Hypothalamus (tissue), 51 donors: ENCODE measurements around the gene NEU4.
"Not testable (repeated sequence)": the region's sequence is repeated elsewhere in the genome, so short reads cannot be mapped to it uniquely, and the experiment has no call there.

ENCODE experiments used
- DNase-seq, 51 donors: peaks; one replicate each; lab custom pipeline; 2025; lab: John Stamatoyannopoulos, UW

Gene NEU4

DNA sequence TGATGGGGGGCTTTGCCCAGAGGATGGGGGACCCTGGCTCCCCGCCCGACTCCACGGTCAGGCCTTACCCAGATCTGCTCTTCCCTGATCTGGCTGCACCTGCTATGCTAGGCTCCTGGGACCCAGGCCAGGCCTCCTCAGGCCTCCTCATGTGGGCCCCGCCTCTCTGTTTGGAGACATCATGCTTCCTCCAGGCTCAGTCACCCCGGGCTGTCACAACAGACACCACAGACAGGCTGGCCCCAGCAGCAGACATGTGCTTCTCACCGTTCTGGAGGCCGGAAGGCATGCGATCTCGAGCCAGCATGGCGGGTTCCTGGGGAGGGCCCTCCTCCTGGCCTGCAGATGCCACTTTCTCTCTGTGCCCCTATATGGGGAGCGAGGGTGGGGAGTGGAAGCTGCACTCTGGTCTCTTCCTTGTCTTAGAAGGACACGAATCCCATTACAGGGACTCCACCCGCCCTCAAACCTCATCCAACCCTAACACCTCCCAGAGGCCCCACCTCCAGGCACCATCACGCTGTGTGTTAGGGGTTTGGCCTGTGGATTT, 10.8 kb upstream of the NEU4 start:
- no peak for DNase-seq

DNA sequence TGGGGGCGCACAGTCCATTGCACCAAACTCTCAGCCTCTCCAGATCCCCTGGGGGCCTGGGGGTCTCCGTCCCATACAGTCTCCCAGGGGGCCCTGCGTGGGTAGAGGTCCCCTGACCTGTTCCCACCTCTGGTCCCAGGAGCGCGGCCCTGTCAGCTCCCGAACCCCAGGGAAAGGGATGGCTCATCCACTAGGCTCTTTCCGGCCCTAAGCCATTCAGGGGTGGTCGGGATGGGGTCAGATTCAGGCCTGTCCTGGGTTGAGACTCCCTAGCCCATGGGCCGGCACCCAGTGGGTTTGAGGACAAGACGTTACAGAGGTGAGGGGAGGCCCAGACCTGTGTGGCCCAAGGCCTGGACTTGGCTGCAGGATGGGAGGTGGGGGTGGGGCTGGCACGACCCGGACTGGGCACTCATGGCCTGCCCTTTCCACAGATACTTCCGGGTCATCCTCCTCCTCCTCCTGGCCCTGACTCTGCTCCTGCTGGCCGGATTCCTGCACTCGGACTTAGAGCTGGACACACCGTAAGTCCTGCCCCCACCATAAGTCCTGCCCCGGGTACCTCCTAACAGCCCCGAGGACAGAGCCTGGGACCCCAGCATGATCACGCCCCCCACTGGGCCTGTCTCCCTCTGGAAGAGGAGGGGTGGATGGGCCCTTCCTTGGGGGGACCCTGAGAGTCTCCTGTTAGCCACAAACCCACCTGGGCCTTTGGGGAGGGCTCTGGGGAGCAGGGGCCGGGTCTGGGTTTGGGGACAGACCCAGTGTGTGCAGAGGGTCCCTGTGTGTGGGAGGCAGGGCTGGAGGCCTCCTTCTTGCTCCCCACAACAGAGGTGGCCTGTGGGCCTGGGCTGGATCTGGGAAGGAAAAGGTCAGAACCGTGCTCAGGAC, 10.1 kb upstream of the NEU4 start:
- DNase-seq, result no peak

DNA sequence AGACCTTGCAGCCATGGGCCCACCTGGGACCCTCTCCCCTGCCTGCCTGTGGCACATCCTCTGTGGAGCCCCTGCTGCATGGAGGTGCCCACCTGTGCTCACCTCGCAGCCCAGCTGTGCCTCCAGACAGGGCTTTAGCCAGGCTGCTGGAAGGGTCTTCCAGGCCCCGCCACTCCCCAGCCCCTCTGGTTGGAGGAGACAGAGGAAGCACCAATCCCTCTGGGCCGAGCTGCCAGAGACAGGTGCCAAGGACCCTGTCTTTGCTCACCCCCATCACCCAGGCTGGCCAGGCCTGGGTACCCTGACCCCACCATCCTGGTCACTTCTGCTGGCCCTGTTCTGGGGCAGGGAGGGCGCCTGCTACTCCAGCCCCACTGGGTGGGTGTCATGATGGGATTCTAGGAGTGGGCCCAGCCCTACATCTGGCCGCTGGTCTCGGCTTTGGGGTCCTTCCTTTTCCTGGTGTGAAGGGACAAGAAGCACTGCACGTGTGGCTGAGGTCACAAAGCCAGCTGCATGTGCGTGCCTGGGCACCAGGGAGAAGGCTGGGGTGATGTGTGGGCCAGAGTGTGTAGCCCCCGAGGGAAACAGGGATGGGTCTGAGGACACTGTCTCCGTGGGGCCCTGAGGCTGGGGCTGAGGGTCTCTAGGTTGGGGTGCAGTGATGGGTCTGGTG, 9.3 kb upstream of the NEU4 start:
- DNase-seq, result no peak

DNA sequence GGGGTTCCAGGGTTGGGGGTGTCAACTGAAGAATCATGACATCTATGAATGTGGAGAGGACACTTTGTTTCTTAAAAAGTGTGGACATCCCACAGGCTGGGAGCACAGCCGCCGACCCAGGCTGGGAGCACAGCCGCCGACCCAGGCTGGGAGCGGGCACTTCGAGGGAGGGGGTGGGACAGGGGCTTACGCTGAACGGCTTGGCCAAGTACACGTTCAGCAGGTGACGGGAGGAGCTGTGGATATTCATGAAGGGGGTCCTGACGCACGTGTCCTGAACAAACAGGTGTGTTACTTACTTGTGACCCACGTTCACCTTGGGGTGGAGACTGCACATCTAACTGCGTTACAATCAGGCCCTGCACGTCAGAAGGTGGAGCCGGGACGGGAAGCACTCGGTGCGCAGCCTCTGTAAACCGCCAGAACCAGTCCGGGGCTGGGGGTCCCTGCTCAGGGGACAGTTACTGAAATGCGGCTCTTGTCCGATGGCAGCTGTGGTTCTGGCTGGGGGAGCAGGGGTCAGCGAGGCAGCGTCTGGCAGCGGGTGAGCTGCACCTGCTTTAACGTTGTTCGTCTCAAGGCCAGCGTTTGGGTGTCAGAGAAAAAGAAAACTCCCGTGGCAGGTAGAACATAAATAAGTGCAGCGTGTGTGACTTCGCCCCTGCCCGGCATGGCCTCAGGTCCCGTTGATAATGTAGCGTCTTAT, 8.6 kb upstream of the NEU4 start:
- not testable (repeated sequence) for DNase-seq

DNA sequence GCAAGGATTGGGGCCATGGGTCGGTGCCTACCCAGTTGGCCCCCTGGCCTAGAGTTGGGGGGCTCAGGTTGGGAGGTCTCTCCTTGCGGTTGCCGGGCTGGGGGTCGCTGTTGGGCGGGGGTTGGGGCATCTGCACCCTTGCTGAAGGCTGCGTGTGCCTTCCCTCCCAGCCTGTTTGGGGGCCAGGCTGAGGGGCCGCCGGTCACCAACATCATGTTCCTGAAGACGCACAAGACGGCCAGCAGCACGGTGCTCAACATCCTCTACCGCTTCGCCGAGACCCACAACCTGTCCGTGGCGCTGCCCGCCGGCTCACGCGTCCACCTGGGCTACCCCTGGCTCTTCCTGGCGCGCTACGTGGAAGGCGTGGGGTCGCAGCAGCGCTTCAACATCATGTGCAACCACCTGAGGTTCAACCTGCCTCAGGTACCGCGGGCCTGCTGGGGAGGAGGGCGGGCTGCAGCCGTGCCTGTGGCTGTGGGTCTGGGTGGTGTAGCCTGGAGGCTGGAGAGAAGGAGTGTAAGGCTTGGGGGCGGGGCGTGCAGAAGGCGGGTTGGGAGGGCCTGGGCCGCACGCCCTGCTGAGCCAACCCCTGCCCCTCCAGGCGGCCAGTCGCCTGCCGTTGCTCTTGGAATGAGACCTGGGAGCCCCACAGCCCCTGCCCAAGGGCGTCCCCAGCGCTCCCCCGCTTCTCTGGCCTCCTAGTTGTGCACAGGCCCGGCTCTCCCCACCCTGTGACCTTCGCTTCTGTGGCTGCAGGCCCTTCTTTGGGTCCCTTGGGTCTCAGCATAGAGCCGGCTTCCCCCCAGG, 7.2 kb upstream of the NEU4 start:
- no peak for DNase-seq

DNA sequence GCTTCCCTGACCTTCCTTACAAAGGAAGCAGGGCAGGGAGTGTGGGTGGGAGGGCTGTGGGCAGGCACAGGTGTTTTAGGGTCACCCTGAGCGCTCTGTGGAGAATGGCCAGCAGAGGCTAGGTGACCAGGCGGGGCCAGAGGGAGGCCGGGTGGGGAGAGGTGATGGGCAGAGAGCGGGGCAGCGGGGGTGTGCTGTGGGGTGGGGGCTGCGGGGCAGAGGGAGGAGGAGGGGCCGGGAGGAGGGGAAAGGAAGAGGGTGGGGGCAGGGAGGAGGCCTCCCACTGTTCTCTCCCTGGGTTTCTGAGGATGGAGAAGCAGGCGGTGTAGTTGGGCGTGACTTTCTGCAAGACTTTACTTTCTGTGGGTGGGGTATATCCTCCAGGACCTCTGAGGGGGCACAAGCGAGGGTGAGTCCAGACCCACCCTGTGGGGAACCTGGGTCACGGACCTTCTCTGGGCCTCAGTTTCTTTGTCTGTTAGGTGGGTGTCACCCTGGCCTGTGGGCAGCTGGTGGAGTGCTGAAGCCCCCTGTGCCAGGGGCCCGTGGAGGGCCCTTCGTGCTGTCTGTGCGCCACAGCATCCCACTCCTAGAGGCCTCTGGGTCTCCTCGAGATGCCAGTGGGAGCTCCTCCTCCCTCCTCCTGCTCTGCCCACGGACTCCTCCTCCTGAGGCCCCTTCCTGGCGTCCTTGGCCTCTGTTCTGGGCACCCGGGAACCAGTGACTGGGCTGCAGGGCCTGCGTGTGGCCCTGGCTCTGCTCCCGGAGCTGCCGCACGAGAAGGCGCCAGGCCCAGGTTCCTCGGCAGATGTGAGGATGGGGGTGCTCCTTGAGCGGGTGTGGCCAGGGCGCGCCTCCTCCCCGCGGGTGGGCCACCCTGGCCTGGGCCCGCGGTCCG, 6.3 kb upstream of the NEU4 start:
- DNase-seq, result peak in 4 of 51 donors; percentile 27 to 32 (median 28)

DNA sequence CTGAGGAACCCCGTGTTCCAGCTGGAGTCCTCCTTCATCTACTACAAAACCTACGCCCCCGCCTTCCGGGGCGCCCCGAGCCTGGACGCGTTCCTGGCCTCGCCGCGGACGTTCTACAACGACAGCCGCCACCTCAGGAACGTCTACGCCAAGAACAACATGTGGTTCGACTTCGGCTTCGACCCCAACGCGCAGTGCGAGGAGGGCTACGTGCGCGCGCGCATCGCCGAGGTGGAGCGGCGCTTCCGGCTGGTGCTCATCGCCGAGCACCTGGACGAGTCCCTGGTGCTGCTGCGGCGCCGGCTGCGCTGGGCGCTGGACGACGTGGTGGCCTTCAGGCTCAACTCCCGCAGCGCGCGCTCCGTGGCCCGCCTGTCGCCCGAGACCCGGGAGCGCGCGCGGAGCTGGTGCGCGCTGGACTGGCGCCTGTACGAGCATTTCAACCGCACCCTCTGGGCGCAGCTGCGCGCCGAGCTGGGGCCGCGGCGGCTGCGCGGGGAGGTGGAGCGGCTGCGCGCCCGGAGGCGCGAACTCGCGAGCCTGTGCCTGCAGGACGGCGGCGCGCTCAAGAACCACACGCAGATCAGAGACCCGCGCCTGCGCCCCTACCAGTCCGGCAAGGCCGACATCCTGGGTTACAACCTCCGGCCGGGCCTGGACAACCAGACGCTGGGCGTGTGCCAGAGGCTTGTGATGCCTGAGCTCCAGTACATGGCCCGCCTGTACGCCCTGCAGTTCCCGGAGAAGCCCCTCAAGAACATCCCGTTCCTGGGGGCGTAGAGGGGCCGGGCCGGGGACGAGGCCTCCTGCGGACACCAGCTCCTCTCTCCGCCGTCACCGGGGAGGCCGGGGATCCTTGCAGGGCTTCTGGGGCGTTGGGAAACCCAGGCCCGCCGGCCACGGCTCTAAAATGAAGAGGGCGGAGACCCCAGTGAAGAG, 5.3 kb upstream of the NEU4 start:
- DNase-seq, result peak in 27 of 51 donors; percentile 14 to 75 (median 58)

DNA sequence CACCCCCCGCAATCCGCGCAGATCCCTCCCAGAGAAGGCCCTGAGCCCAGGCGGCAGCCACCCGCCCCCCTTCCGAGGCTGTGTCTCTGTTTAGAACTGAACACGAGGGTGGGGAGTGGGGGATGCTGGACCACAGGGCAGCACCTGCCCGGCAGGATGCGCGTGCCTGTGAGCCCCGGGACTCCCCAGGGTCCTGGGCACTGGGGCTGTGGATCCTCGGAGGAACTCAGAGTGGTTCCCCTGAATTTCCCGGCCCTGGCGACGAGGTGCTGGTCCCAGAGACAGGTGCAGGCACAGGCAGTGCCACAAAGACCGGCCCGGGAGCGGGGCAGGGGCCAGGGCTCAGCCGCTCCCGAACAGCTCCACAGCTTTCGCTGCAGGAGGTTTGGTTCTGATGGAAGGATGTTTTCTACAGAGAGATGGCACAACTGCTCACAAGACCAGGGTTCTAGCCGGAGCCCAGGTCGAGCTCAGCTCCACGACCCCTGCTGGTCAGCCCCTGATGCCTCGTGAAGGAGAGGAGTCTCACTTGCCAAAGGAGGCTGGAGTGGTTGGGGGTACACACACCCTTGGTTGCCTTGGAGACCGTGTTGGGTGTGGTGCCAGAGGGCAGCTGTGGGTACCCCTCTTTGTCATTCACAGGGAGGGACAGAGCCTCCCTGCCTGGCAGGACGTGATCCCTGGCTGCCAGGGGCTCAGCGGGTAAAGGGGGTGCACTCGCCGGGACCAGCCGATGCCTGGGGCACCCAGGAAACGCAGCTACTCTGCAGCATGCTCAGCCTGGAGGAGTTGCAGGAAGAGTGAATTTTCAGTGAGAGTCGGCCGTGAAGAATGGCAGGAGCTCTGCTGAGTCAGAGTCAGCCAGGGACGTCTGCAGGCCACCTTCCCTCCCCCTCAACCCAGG, 4.4 kb upstream of the NEU4 start:
- DNase-seq, result peak in 1 of 51 donors; percentile 29

- DNase-seq, result not testable (repeated sequence)
These were observed 2.8 kb upstream of the NEU4 start for GRCh38 chr2:241806217-241806616.

- no peak for DNase-seq
These were observed 807 bp upstream of the NEU4 start for GRCh38 chr2:241808051-241808720.

DNA sequence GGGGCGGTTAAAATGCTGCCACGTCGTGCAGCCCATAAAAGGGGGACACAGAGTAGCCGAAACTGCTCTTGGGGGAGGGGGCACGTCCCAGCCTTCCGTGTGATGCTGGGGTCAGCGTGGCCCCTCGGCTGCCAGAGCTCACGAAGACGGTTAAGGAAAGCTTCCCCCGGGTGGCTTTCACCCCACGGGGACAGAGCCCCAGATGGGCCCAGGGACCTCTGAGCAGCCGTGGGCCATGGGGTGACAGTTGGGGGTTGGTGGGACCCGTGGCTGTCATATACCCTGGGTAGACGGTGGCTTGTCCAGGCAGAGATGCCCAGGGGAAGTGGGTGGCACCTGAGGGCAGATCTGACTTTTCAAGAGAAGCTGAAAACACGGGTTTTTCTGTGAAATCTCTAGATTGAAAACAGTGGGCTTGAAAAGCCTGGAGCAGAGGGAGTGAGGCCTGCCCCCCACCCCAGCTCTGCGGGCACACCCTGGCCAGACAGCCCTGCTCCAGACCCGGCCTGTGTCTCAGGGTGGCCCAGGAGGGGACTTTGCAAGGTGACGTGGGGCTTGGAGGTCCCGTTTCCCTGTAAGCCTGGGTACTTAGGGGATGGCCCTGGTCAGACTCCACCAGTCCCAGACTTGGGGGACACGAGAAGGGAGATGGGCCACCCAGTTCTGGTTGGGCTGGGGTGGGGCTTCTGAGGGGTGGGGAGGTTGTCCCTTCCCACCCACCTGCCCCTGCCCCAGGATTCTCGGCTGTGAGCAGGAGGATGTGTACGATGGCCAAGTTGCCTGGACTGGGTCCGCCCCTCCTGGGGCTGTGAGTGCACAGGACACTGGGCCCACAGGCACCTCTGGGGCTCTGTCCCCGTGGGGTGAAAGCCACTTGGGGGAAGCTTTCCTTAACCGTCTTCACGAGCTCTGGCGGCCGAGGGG, 652 bp downstream of the NEU4 start:
- no peak for DNase-seq

DNA sequence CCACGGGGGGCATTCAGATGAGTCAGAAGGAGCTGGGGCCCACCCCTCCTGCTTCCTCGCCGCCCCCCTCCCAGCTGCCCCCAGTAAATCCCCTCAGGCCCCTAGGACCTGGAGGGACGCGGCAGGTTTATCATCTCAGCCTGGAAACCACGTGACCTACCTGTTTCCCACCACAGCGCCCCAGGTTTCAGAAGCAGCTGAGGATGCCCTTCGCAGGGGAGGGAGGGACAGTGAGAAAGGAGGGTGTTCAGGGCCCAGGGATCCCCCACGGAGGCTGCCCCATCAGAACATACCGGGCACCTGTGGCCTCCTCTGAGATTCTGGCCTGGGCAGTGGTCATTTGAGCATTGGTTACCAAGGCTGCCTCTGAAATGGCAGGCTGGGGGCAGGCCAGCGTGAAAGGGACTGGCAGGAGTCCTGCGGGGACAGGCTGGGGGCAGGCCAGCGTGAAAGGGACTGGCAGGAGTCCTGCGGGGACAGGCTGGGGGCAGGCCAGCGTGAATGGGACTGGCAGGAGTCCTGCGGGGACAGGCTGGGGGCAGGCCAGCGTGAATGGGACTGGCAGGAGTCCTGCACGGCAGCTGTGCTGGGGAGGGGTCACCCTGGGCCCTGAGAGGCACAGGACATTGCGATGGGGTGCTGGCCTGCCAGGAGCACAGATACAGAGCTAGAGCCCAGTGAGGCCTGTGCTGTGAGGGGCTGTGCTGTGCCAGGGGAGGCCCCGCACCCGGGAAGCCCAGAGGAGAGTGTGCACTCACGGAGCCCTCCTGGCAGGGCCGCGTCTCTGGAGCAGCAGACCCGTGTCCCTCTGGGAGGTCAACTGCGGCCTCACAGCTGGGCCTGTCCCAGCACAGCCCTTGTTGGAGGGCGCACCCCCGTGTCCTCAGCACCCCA, 1.6 kb downstream of the NEU4 start:
- peak in 40 of 51 donors; percentile 36 to 93 (median 74) for DNase-seq

DNA sequence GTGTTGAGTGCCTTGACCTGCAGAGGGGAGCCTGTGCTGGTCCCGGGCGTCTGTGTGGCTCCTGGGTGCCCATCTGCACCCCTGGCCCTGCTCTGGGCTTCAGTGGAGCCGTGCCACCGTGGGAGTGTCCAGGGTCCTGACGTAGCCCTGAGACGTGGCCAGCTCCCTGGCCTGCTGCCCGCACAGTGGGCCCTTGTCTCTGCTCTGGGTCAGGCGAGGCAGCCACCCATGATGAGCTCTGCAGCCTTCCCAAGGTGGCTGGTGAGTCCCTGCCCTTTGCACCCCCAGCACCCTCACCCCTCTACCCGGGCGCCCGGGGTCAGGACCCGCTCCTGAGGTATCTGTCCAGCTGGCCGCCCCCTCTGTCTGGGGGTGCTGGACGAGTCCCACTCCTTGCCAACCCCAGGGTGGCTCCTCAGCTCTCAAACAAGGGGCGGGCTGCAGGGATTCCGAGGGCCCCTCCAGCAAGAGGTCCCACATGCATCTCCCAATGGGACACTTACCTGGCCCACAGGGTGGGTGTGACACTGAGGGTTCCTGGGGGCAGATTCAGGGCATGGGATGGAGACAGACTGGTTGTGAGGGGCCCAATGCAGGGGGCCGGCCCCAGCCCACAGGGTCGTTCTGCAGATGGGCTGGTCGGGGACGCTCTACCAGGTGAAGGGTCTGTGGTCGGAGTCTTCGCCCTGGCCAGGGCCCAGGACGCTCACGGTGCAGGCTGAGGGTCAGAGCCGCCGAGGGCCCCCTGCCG, 2.4 kb downstream of the NEU4 start:
- DNase-seq, result peak in 38 of 51 donors; percentile 28 to 85 (median 73)
